ENCODE results near the gene IGFBPL1. TPM values are rescaled to one million over a fixed set of nuclear protein-coding genes. Genes with fewer than 3 reads are reported as not detected.
A peak's percentile ranks its signal among the peaks of the same experiment; 100 is the strongest.
"Not testable (repeated sequence)": the region's sequence is repeated elsewhere in the genome, so short reads cannot be mapped to it uniquely, and the experiment has no call there.

IGFBPL1 gene
- polyA plus RNA-seq, 1 donor, result 0.67 TPM

DNA sequence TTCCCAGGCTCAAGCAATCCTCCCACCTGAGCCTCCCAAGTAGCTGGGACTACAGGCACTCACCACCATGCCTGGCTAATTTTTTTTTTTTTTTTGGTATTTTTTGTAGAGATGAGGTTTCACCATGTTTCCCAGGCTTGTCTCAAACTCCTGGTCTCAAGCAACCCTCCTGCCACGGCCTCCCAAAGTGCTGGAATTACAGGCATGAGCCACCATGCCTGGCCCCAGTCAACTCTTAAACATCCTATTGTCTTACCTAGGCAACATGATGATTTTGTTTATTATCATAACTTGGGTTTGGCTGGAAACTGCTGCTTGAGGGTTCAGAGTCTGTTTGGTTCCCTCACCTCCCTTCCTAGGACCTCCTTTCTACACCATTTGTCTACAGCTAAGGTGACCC, 25.1 kb downstream of the IGFBPL1 start:
- DNase-seq (ENCODE audit: low read depth), result not testable (repeated sequence)

DNA sequence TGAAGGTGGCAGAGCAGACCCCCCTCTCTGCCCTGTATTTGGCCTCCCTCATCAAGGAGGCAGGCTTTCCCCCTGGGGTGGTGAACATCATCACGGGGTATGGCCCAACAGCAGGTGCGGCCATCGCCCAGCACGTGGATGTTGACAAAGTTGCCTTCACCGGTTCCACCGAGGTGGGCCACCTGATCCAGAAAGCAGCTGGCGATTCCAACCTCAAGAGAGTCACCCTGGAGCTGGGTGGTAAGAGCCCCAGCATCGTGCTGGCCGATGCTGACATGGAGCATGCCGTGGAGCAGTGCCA, 27.9 kb downstream of the IGFBPL1 start:
- no peak for DNase-seq (ENCODE audit: low read depth)

DNA sequence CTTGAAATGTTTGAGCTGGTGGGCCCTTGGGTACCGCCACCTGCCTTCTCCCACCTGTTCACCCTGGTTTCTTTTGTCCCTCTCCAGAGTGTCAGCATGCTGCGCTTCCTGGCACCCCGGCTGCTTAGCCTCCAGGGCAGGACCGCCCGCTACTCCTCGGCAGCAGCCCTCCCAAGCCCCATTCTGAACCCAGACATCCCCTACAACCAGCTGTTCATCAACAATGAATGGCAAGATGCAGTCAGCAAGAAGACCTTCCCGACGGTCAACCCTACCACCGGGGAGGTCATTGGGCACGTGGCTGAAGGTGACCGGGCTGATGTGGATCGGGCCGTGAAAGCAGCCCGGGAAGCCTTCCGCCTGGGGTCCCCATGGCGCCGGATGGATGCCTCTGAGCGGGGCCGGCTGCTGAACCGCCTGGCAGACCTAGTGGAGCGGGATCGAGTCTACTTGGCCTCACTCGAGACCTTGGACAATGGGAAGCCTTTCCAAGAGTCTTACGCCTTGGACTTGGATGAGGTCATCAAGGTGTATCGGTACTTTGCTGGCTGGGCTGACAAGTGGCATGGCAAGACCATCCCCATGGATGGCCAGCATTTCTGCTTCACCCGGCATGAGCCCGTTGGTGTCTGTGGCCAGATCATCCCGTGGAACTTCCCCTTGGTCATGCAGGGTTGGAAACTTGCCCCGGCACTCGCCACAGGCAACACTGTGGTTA, 28.4 kb downstream of the IGFBPL1 start:
- DNase-seq (ENCODE audit: low read depth), result no peak

DNA sequence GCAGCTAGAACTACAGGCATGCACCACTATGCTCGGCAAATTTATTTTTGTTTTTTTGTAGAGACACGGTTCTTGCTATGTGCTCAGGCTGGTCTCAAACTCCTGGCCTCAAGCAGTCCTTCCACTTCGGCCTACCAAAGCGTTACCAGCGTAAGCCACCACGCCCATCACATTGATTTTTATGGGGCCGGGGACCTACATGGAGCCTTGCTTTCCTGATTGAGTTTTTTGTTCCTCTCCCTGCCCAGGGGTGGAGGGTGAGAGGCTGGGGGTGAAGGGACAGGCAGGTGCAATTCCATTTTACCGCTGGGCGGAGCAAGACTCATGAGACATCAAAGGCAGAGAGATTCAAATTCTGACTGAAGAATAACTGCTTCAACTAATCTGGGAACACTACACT, 29.8 kb downstream of the IGFBPL1 start:
- no peak for DNase-seq (ENCODE audit: low read depth)

DNA sequence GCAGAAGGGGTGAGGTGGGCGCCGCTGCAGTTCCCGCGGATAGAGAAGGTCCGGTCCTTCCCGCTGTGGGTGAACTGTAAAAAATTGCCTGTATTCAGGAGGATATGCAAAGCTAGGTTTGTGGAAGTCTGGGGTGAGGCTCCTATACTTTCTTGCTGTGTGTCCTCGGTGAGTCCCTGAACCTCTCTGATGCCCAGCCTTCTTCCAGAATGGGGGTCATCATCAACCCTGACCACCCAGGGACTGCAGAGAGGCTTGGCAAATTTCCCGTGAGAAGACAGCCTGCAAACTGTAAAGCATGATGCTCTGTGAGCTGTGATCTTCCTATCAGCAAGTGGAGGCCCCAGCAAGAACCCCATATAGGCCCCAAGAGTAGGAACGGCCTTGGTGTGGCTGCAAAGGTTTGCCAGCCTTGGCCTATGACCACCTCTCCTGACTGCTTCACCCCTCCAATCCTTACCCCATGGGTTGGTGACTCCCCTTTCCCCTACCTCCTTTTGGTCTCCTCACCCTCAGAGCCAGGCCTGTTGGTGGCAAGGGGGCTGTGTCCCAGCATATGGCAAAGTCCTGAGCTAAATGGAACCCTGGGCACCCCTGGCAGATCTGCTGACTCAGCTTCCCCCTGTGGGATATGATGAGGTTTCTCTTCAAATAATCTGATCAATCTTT, 31.0 kb downstream of the IGFBPL1 start:
- no peak for DNase-seq (ENCODE audit: low read depth)

DNA sequence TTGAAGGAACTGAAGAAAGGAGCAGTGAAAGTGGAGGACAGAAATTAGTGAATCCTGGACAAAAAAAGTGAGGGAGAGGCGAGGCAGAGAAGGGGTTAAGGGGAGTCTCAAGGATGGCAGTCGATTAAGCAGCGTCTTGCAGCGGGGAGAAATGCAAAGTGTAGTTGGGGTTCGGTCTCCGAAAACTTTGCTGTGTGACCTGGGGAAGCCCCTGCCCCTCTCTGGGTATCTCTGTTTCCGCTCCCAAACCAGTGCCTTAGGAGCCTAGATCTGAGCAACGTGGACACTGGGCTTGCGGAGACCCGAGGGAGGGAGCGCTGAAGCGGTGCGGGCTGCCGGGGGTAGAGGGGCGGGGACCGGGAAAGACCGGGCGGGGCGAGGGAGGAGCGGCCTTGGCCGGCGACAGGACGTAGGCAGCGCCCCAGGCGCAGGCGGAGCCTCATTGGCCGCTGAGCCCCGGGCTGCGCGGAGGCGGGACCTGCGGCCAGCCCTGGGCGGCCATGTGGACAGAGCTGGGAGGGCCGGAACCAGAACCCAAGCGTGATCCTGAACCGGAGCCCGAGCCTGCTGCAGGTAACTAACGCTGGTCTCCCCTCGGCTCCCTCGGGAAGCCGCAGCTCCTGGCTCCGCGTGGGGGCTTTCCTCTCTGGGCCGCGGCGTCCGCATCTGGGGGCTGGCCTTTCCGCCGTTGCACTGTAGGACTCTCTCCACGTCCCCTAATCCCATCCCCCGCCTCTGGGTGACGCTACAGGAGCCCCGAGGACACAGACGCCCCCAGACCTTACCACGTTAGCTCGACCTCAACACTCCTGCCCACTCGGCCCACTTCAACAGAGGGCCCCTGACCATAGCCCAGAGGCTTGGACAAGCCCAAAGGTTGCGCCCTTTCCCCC, 31.8 kb downstream of the IGFBPL1 start, which contains the start of gene ALDH1B1:
Gene ALDH1B1, plus strand, starts transcription at position 468 of the 893 bp plus-strand sequence. CDS start 3,047 bp downstream, outside the sequence.
- DNase-seq (ENCODE audit: low read depth), result peak; percentile 61

DNA sequence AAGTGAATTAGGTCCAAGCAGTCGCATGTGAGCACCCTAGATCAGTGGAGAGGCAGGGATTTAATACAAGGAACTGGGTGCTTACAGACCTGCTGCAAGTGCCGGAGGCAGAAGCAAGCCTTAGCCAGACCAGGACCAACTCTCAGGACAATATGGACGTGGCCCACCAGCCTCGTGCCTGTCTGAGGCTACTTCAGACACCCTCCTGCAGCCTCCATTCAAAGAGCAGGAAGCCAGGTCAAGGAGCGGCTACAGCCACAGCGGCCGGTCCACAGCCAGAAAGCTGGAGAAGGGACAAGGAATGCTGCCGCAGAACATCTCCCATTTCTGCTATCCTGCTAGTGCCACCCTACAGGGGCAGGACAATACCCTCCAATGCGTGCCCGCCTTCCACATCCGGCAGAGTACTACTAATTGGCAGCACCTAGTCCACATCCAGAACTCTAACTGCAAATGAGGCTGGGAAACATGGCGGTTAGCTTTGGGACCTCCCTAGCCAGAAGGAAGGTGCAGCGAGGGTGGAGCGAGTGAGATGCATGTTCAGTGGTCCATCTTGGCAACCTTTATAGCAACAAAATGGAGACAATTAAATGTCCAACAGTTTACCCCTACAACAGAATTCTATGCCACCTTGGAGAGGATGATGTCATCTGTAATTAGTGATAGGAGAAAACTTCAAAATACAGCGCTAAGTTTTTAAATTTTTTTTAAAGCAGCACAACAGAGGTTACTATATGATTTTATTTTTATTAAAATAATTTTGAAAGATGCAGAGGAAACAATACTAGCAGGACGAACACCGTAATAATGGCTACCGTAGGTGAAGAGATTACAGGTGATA, 32.8 kb downstream of the IGFBPL1 start:
- no peak for DNase-seq (ENCODE audit: low read depth)

DNA sequence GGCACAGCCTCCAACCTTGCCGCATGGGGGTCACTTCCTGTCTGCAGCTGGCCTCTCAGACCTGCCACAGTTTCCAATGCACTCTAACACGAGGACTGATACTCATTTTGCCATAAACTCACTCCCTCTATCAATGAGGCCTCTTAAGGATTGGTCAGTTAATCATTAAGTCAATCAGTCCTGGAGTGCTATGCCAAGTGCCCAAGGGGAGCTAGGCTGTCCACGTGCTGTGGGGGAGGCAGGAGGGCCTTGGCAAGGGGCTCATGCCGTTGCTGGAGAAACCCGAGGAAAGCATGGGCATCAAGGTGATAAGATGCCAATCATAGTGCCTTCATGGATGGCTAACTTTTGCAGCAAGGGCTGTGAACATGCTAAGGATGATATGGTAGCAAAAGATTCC, 33.4 kb downstream of the IGFBPL1 start:
- DNase-seq (ENCODE audit: low read depth), result no peak

DNA sequence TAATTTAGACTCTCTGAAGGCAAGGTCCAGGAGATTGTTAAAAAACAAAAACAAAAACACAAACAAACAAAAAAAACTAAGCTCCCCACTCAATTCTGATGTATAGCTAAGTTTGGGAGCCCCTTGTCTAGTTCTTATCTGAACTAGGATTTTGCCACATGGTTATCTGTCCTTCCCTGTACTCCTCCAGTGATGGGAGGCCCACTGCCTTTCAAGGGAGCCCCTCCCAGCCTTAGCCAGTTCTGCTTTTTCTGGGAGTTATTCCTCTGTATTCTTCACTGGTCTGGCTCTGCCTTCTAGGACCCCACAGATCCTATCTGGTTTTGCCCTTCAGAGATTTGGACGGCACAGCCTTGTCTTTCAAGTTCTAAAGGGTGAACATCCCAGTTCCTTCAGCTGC, 33.8 kb downstream of the IGFBPL1 start:
- DNase-seq (ENCODE audit: low read depth), result no peak

DNA sequence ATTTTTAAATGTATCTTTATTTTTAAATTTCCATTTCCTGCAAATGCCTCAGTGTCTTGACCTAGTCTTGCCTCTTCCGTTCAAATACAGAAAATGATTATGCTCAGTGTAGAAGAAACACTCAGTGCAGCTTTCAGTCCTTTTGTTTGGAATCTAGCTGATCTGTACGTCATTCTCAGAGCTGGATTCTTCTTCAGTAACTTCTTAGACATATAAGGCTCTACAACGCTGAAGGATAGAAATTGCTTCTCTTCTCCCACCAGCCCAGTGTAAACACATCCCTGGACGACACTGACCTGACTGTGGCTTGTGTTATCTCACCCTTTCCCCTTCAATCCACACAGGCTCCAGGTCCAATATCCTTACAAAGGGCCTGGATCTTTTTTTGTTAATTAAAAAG, 34.9 kb downstream of the IGFBPL1 start:
- DNase-seq (ENCODE audit: low read depth), result no peak

DNA sequence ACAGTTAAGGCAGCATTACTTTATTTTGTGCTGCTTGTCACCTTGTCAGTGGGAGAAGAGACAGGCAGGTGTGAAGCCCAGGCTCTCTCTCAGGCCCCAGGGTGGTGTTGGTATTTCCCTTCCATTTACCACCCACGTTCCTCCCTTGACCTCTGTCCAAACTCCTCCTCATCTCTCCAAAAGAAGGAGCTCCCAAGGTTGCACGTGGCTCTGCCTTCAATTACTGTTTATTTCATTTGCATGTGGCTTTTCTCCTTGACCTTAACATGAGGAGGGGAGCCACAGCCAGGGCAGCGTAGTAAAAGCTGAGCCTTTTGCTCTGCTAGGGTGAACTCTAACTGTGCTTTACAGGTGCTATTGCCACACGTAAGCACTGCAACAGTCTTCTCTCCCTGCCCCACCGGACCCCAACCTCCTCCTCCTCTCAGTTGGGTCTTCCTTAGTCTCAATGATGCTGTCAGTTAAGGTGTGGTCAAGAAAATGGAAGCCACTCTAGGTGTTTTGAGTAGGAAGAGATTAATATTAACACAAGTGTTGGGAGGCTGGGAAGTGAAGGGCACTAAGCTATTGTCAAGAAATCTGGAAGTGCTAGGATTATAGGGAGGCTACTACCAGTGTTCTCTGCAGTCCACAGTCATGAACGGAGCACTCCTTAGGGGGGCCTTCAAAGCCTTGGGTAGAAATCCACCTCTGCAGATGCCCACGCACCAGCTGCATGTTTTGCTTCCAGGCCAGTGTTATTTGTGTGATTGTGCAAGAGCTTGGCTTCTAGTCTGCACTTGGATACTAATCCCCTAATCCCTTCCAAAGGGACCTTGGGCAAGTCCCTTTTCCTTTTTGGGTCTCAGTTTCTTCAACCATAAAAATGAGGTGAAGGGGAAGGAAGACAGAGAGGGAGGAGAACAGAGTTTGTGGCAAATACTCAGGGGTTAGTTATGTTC, 35.7 kb downstream of the IGFBPL1 start:
- DNase-seq (ENCODE audit: low read depth), result no peak

DNA sequence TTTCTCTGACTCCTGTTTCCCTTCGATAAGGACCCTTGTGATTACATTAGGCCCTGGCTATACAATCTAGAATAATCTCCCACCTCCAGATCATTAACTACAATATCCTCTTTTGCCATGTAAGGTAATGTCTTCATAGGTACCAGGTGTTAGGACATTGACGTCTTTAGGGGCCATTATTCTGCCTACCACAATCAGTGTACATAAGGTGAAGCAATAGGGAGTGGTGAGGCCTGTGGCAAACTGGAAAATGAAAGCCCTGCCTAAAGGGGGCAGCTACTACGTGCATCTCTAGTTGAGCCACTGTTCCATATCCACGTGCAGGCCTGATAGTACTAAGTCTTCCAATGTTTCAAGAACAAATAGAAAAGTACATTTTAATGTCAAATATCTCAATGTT, 36.5 kb downstream of the IGFBPL1 start:
- no peak for DNase-seq (ENCODE audit: low read depth)

DNA sequence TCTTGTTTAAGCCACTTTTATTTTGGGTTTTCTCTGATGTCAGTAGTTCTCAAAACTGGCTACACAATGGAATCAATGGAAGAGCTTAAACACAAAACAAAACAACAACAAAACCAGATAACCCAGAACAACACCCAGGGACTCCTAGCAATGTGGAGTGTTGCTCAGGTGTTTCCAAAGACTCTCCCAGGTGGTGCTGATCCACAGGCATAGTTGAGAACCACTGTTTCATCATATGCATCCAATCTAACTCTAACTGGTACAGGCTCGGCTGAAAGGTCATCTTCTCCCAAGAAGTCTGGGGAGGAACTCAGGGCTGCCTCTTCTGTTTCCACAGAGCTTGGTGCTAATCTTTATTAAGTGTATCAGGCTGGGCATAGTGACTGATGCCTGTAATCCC, 37.2 kb downstream of the IGFBPL1 start:
- no peak for DNase-seq (ENCODE audit: low read depth)

DNA sequence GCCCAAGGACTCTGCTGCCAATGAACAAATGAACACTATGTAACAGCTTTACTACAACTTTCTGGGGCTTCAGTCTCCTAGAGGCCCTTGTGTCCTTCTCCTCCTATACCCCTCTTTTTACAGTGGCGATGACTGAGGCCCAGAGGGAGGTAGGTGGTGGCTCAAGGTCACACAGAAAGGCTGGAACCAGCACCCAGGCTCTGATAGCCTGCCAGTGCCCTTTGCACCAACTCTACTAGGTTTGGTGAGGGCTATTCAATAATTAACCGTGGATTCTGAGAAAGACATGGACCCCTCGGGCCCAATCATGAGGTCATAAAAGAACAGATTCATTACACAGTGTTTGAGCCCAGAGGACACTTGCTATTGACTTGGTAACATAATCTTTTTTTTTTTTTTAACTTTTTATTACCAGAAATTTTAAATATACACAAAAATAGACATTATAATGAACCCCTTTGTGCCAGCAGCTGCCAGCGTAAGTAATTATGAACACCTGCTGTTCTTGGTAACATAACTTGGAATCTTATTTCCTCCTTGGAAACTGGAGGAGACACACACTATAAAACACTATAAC, 37.8 kb downstream of the IGFBPL1 start:
- no peak for DNase-seq (ENCODE audit: low read depth)

DNA sequence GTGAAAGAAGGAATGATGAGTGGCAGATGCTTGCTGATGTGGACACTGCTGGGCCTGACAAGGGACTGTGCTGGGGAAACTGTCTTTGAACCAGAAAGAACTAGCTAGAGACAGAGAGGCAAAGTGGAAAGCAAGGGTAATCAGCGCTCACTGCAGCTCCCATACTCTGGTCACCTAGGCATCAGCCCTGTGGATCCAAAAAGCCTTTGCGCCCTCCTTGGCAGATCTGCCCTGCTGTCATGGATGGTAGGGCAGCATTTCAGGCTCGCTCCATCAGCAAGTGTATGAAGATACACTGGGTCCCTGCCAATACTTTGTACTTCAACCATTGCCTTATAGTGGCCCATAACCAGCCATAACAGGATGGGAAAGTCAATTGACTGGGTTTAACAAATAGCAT, 38.4 kb downstream of the IGFBPL1 start:
- DNase-seq (ENCODE audit: low read depth), result no peak

DNA sequence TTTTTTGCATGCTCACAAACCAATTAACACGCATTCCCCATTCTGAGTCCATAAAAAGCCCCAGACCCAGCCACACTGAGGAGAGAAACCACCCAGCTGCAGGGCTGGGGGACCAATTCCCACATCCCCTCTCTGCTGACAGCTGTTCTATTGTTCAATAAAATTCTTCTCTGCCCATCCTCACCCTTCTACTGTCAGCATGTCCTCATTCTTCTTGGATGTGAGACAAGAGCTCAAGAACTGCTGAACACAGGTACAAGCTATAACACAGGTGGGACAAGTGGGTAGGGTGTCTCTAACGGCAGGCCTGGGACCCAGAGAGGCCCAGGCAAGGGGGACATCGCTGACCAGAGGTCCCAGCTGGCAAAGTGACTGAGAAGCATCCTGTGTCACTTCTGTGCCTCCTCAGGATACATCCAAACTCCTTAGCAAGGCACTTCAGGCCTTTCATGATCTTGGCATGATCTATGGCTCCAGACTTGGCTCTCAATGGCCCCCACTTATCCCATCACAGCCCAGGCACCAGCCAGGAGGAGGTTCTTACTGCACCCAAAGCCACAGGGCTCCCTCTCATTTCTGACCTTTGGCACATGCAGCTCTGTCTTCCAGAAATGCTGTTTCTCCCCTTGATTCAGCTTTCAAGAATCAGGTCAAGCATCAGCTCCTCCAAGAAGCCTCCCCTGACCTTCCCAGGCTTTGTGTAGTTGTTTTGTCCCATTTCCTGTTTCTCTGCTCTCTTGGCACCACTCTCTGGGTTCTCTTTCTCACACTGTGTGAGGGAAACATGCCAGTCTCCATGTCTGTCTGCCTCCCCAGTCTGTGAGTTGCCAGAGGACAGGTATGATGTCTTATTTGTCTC, 39.0 kb downstream of the IGFBPL1 start:
- no peak for DNase-seq (ENCODE audit: low read depth)

DNA sequence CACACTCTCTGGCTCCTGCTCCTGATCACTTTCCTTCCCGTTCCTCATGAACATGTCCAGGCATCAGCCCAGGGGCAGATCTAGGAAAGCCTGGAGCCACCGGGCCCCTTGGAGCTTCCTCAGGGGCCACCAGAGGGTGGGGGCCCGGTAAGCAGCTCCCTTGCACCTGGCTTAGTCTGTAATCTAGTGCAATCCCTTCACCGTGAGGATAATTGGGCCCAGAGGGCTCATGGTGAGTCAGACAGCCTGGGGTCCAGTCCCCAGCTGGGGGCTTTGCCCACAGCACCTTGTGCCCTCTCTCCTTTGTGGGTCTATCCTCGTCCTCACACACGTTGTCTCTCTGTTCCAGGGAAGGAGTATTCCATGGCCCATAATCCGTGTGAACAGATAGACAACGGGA, 42.1 kb downstream of the IGFBPL1 start:
- no peak for DNase-seq (ENCODE audit: low read depth)

DNA sequence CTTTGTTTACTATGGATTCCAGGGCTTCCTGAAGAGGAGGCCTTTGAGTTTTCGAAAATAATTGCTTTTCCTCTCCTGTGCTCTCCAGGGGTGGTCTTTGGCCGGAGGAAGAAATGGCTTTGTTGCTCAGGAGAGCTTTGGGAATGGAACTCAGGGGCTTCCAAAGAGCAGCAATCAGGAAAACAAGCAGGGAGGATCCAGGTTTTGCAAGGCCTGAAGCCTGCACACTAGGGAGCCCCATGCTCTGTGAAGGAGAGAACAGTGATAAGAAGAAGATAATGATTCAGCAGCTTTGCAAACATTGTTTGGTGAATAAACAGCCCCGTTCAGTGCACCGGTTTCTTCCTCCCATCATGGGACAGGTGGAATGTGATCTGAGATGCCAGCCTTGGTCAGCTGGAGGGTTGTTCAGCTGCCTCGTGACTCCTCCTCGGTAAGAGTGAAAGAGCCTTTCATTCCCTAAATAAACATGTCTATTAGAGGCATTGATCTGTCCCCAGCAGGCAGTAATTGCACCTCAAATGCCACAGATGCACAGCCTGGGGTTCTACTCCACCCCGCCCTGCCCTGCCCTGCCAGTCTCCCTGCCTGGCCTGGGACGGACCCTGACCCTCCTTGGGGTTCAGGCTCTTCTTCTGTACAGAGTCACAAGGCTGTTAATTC, 43.3 kb downstream of the IGFBPL1 start:
- DNase-seq (ENCODE audit: low read depth), result no peak
